Measurements from ENCODE around the gene GGTLC2.
"Not testable (repeated sequence)": the region's sequence is repeated elsewhere in the genome, so short reads cannot be mapped to it uniquely, and the experiment has no call there.

Gene GGTLC2

GRCh38 chr22:22642255-22642654 is 2.2 kb upstream of the GGTLC2 start:
- DNase-seq: not testable (repeated sequence)

- DNase-seq: not testable (repeated sequence)
Measured at GRCh38 chr22:22645969-22646368, 1.6 kb downstream of the GGTLC2 start.

- not testable (repeated sequence) for DNase-seq
Measured at GRCh38 chr22:22647952-22648351, 3.5 kb downstream of the GGTLC2 start.

GRCh38 chr22:22648863-22649536 is 4.6 kb downstream of the GGTLC2 start:
- not testable (repeated sequence) for DNase-seq

GRCh38 chr22:22649761-22650160 is 5.3 kb downstream of the GGTLC2 start:
- DNase-seq: not testable (repeated sequence)

- DNase-seq: not testable (repeated sequence)
Measured at GRCh38 chr22:22650398-22650797, 6.0 kb downstream of the GGTLC2 start.

GRCh38 chr22:22650803-22651515 is 6.5 kb downstream of the GGTLC2 start:
- DNase-seq: not testable (repeated sequence)

- DNase-seq: not testable (repeated sequence)
Measured at GRCh38 chr22:22651593-22651992, 7.2 kb downstream of the GGTLC2 start.

- DNase-seq: not testable (repeated sequence)
Measured at GRCh38 chr22:22652102-22652501, 7.7 kb downstream of the GGTLC2 start.

- DNase-seq: not testable (repeated sequence)
Measured at GRCh38 chr22:22652573-22652972, 8.2 kb downstream of the GGTLC2 start.

GRCh38 chr22:22653677-22654381 is 9.4 kb downstream of the GGTLC2 start:
- not testable (repeated sequence) for DNase-seq

- DNase-seq: no peak
Measured at GRCh38 chr22:22655452-22656290, 11.3 kb downstream of the GGTLC2 start.

GRCh38 chr22:22657712-22658111 is 13.3 kb downstream of the GGTLC2 start:
- no peak for DNase-seq

GRCh38 chr22:22661275-22661674 is 16.9 kb downstream of the GGTLC2 start:
- DNase-seq: no peak

- no peak for DNase-seq
Measured at GRCh38 chr22:22662095-22662494, 17.7 kb downstream of the GGTLC2 start.

- no peak for DNase-seq
Measured at GRCh38 chr22:22663861-22664800, 19.7 kb downstream of the GGTLC2 start.

- no peak for DNase-seq
Measured at GRCh38 chr22:22666307-22667091, 22.1 kb downstream of the GGTLC2 start.

- no peak for DNase-seq
Measured at GRCh38 chr22:22667966-22668880, 23.8 kb downstream of the GGTLC2 start.

GRCh38 chr22:22669093-22669492 is 24.7 kb downstream of the GGTLC2 start:
- DNase-seq: no peak

Measured in GOT3 (cell line).